Middle frontal gyrus (tissue), 1 donor: ENCODE measurements around the gene SMAD5.

Experiments used
- DNase-seq: peaks from one replicate; pipeline ENCODE4 v3.0.0-alpha.2; 2015; ENCODE audit warnings: low spot score; ENCODE audit errors: extremely low spot score

SMAD5 gene

GRCh38 chr5:136153581-136154236 is 21.1 kb downstream of the SMAD5 start:
- DNase-seq, result no peak

DNA sequence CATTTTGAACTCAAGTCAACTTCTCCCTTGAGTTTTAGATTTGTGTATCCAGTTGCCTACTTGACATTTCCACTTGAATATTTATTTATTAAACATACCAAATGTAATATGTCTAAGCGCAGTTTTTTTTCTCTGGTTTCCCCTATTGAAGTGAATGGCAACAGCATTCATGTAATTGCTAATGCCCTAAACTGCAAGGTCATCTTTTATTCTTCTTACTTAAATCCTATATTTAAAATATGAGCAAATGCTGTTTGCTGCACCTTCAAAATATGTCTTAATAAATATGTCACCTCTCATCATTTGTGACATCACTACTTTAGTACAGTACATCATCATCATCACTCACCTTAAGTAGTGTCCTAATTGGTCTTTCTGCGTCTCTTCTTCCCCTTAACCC is 22.4 kb downstream of the SMAD5 start:
- no peak for DNase-seq

GRCh38 chr5:136155761-136156160 is 23.1 kb downstream of the SMAD5 start:
- no peak for DNase-seq

DNA sequence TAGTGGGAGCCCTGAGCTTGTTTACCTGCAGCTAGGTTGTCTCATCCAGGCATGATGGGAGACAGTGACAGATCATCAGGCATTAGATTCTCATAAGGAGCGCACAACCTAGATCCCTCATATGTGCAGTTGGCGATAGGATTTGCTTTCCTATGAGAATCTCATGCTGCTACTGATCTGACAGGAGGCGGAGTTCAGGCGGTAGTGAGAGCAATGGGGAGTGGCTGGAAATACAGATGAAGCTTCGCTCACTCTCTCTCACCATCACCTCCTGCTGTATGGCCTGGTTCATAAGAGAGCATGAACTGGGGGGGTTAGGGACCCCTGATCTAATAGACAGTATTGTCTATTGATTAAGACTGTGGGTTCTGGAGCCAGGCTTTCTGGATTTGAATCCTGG is 24.9 kb downstream of the SMAD5 start:
- DNase-seq, result no peak

- DNase-seq, result no peak
Measured at GRCh38 chr5:136159457-136159856, 26.8 kb downstream of the SMAD5 start.

DNA sequence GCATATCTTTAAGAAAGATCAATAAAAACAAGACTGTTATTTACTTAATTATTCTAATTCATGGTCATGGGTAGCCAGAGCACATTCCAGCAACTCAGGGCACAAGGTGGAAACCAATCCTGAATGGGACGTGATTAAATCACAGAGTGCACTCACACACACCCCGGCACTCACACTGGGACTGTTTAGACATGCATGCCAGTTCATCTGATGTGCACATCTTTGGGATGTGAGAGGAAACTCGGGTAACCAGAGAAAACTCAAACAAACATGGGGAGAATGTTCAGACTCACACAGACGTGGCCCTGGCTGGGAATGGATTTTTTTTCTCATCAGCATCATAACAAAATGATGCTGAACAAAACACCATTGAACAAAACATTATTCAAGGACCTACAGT is 29.4 kb downstream of the SMAD5 start:
- DNase-seq, result no peak

- DNase-seq, result no peak
Measured at GRCh38 chr5:136164226-136164625, 31.6 kb downstream of the SMAD5 start.

DNA sequence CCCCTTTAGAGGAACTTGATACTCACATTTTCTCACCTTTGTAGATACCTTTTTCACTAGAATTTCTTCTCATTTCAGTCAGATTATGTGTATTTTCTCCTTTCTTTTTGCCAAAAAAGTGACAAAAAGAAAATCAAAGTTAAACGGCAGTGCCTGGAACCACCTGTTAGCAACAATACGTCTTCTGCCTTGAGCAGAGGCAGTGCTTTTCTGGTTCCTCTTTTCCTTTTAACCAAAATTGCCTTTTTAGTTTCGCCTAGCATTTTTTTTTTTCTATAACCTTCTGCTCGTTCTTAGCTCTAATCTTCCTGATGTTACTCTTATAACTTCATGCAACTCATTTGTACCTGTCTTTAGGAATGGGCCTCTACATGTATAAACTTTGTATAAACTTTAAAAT is 34.3 kb downstream of the SMAD5 start:
- no peak for DNase-seq

DNA sequence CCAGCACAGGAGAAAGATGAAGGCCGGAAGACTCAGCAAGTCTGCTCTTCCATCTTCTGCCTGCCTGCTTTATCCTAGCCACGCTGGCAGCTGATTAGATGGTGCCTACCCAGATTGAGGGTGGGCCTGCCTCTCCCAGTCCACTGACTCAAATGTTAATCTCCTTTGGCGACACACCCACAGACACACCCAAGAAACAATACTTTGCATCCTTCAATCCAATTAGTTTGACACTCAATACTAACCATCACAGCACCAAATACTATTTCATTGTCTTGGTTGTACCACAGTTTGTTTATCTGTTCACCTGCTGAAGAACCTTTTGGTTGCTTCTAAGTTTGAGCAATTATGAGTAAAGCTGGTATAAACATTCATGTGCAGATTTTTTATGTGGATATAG is 36.6 kb downstream of the SMAD5 start:
- no peak for DNase-seq

GRCh38 chr5:136174021-136174659 is 41.5 kb downstream of the SMAD5 start:
- DNase-seq, result no peak

GRCh38 chr5:136182618-136183017 is 50.0 kb downstream of the SMAD5 start:
- no peak for DNase-seq

DNA sequence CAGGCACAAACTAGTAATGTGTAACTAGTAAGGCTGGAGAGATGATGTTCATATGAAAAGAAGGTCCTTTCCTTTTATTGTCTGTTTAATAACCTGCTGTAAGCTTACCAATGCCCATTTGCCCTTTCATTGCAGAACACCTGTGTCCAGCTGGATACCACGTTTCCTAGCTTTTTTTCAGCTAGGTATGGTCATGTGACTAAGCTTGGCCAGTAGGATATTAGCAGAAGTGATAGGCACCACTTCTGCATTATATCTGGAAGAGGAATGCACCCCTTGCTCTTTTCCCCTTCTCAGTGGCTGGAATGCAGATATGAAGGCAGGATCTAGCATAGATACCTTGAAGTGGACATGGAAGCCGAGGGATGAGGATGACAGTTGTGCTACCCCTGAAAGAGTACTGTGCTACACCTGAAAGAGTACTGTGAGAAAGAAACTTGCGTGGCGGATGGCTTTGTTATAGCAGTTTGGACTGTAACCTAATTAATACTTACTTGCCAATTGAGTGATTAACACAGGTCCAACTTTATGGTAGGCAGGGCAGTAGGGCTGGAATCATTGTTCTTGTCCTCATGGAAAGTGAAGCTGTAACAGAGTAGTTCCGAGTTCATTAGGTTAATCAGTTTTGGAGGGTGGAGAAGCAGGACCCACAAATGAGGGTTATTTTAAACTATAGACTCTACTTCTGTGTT is 53.5 kb downstream of the SMAD5 start:
- no peak for DNase-seq

- no peak for DNase-seq
Measured at GRCh38 chr5:136186796-136187195, 54.2 kb downstream of the SMAD5 start.

DNA sequence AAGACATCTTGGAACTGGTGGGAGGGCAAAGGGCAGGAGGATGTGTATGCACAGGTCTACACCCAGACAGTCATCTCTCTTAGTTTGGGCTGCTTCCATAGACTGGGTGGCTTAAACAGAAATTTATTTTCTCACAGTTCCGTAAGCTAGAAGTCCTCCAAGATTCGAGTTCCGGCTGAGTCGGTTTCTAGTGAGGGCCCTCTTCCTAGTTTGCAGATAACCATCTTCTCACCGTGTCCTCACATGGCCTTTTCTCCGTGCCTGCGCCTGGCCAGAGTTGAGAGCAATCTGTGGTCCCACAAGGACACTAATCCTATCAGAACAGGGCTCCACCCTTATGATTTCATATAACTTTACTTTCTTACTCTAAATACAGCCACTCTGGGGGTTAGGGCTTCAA is 56.2 kb downstream of the SMAD5 start:
- DNase-seq, result no peak

DNA sequence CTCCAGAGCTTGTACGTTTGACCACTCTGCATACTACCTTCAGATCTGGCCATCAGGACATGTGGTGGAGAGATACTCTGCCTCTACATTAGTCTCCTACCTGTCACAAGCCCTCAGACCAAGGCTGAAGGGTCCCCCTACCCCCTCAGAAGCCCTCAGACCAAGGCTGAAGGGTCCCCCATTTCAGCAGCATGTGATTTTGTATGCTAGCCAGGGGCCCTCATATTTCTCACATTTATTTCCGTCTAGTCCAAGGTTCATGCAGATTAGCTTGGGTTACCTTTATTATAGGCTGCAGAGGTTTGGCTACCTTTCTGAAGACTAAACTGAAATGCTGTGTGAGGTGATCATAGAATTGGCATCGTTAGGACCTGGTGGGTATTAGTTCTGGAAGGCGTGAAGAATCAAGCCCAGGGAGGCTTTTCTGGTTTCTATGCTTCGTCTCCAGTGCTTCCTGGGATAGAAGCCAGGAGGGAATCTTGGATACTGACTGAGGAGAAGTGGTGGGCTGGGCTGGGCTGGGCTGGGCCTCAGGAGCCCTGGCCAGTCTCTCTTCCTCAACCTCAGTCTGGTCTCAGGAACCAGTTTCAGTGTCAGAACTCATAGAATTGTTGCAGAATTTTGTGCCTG is 57.6 kb downstream of the SMAD5 start:
- no peak for DNase-seq

GRCh38 chr5:136190904-136191303 is 58.3 kb downstream of the SMAD5 start:
- no peak for DNase-seq

- no peak for DNase-seq
Measured at GRCh38 chr5:136191304-136192014, 58.8 kb downstream of the SMAD5 start.

DNA sequence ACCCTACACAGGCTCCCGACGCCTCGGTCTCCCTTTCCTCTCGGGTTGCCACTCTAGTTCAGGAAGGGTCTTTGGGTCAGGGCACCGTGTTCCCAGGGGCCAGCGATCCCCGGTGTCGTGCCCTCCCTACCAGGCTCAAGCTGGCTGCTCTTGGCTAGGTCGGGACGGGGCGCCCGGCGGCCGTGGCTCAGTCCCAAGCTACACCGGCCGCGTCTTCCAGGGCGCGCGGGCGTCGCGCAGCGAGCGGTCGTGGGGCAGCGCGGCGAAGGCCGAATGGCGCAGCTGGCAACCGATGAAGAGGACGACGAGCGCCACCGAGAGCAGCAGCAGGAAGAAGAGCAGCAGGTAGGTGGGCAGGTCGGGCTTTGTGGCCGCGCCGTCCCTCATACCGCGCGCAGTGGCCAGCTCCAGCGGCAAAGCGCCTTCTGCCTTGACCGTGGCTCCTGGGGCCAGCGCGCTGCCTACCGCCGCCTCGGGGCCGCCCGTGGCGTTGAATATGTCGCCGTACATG is 59.4 kb downstream of the SMAD5 start:
- DNase-seq, result no peak

DNA sequence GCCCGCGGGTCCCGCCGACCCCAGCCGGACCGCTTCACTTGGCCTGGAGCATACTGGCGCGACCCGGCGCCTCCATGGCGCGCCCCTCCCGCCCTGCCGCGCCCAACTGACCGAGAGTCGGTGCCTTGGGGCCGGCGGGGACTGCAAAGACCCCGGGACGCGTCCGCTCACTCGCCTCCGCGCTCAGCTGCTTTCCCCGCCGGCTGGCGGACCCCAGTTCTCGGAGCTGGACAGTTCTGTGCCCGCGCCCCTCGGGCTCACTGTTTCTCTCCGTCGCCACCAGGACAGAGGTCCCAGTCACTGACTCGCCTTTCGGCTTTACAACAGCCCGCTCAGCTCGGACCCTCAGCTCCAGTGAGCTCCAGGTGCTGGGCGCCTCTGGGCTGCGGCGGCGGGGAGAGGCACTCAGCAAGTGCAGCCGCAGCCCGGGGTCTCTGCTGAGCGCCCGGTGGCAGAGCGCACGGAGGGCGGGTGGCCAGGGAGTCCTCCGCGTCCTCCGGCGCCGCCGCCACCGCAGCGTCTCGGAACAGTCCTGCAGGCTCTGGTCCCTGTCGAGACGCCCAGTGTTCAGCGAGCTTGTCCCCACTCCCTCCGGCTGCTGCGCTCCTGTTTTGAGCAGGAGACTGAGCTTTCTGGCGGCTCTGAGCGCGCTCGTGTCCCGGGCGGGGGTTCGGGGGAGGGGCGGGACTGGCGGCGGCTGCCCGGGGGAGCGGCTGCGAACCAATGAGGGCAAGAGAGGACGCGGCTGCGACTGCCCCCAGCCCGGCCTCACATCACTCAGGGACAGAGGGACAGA is 60.1 kb downstream of the SMAD5 start, which contains the start of gene SMIM32:
Gene SMIM32, minus strand, starts transcription at position 637 of the 796 bp plus-strand sequence. CDS start 638 bp downstream, outside the sequence.
- no peak for DNase-seq

DNA sequence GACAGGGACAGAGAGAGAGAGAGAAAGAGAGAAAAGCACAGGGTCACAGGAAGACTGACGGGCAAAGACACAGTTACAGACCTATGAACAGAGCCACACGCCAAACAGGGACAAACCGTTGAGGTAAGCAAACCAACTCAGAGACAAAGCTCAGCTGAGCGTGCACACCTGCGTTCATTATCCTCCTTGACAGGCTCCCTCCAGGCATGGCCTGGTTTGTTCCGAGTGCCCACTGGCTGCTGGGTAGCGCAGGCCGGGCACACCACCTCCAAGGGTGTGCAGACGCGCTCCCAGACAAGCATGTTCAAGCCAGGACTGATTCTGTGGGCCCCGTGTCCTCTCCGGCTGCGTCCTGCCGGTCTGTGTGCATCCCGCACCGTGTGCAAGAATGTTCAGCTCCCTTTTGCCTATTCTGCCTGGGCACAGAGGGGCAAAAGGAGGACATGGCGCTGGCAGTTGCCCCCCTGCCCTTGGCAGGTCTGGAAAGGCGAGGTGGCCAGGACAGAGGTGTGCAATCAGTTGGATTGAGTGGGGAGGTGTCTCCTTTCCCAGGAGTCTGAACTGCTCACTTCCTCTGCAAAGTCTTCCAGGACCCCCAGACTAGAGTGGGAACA is 60.8 kb downstream of the SMAD5 start:
- no peak for DNase-seq
